IMR-90 (cell line): ENCODE measurements around the gene MKNK2. TPM values are rescaled to one million over a fixed set of nuclear protein-coding genes. Genes with fewer than 3 reads are reported as not detected.

Experiments
- ATAC-seq: fragments of 200-7000 bp; cut with Tn5 transposase; 2 replicates; pipeline ENCODE4 v1.9.1; 2020; ENCODE audit warnings: low read depth, mild to moderate bottlenecking, moderate library complexity
- BruUV-seq: library from RNA; stranded (reverse); fragments of 400-500 nt; replicated peaks from 2 replicates; lab custom pipeline; 2021; lab: Mats Ljungman, UMichigan
- CTCF ChIA-PET: fragments of 300-600 bp; formaldehyde crosslinking; extraction: SDS; loops from one replicate; lab custom pipeline; 2021; ENCODE audit warnings: antibody characterized with exemption; lab: Yijun Ruan, JAX
- POLR2A ChIA-PET: fragments of 300-600 bp; sonication (Branson Sonifier 250); formaldehyde crosslinking; loops from one replicate; lab custom pipeline; 2022; ENCODE audit warnings: antibody characterized with exemption; ENCODE audit not compliant: unreplicated experiment; lab: Charles Lee
- DNase-seq: peaks from one replicate; pipeline ENCODE4 v3.0.0; 2013
- H2AFZ ChIP-seq: replicated peaks from 2 replicates; pipeline ENCODE3; 2013; ENCODE audit warnings: low read length, mild to moderate bottlenecking; ENCODE audit not compliant: poor library complexity
- H2AK5ac ChIP-seq: 2 replicates; pipeline ENCODE4 v1.6.1; 2013; ENCODE audit warnings: low read depth, low read length, inconsistent platforms
- H2AK9ac ChIP-seq: replicated peaks from 2 replicates; pipeline ENCODE3; 2013; ENCODE audit warnings: mild to moderate bottlenecking, low read depth, low read length, moderate library complexity; ENCODE audit not compliant: poor library complexity
- H2BK120ac ChIP-seq: 2 replicates; pipeline ENCODE4 v1.6.1; 2013; ENCODE audit warnings: low read depth, low read length, inconsistent platforms
- H2BK15ac ChIP-seq: 3 replicates; pipeline ENCODE4 v1.6.1; 2013; ENCODE audit warnings: low read depth, low read length, inconsistent platforms
- H2BK20ac ChIP-seq: 2 replicates; pipeline ENCODE4 v1.6.1; 2013; ENCODE audit warnings: low read depth, mild to moderate bottlenecking, inconsistent platforms, low read length, moderate library complexity
- H2BK5ac ChIP-seq: 2 replicates; pipeline ENCODE4 v1.6.1; 2013; ENCODE audit warnings: mild to moderate bottlenecking, low read depth, low read length, inconsistent platforms; ENCODE audit not compliant: poor library complexity, severe bottlenecking
- H3K14ac ChIP-seq: replicated peaks from 2 replicates; pipeline ENCODE4 v1.6.1; 2013; ENCODE audit warnings: low read depth, low read length, inconsistent platforms
- H3K18ac ChIP-seq: 2 replicates; pipeline ENCODE4 v1.6.1; 2013; ENCODE audit warnings: low read depth, low read length, control low read depth
- H3K23ac ChIP-seq: 2 replicates; pipeline ENCODE4 v1.6.1; 2013; ENCODE audit warnings: low read depth, low read length, inconsistent platforms
- H3K27ac ChIP-seq: 2 replicates; pipeline ENCODE4 v1.5.1; 2013; ENCODE audit warnings: mild to moderate bottlenecking, control low read depth, low read length; ENCODE audit not compliant: insufficient read depth
- H3K27me3 ChIP-seq: 2 replicates; pipeline ENCODE4 v1.6.1; 2013; ENCODE audit warnings: low read length; ENCODE audit not compliant: control insufficient read depth, insufficient read depth
- H3K36me3 ChIP-seq: 2 replicates; pipeline ENCODE4 v1.6.1; 2013; ENCODE audit warnings: low read length, mixed read lengths; ENCODE audit not compliant: control insufficient read depth, insufficient read depth
- H3K4ac ChIP-seq: 2 replicates; pipeline ENCODE4 v1.6.1; 2013; ENCODE audit warnings: low read depth, low read length, inconsistent platforms
- H3K4me1 ChIP-seq: 2 replicates; pipeline ENCODE4 v1.6.1; 2013; ENCODE audit warnings: low read length, mixed read lengths; ENCODE audit not compliant: control insufficient read depth, insufficient read depth
- H3K4me2 ChIP-seq: 2 replicates; pipeline ENCODE4 v1.6.1; 2013; ENCODE audit warnings: low read depth, mild to moderate bottlenecking, control low read depth, low read length, moderate library complexity
- H3K4me3 ChIP-seq: 2 replicates; pipeline ENCODE4 v1.5.1; 2013; ENCODE audit warnings: low read depth, mild to moderate bottlenecking, control low read depth, low read length, moderate library complexity; ENCODE audit not compliant: insufficient read depth
- H3K56ac ChIP-seq: 2 replicates; pipeline ENCODE4 v1.6.1; 2013; ENCODE audit warnings: low read length, inconsistent platforms; ENCODE audit not compliant: insufficient read depth; ENCODE audit errors: extremely low read depth
- H3K79me1 ChIP-seq, 2 experiments: 2 replicates each; pipeline ENCODE4 v1.6.1; 2013; ENCODE audit warnings: low read length in 2 of 2, inconsistent platforms in 1 of 2, low read depth in 1 of 2
- H3K9ac ChIP-seq: 2 replicates; pipeline ENCODE4 v1.6.1; 2013; ENCODE audit warnings: low read depth, low read length, control low read depth
- H3K9me1 ChIP-seq: 2 replicates; pipeline ENCODE4 v1.6.1; 2013; ENCODE audit warnings: low read length, inconsistent platforms; ENCODE audit not compliant: insufficient read depth
- H3K9me3 ChIP-seq: 2 replicates; pipeline ENCODE4 v1.6.1; 2013; ENCODE audit warnings: low read length; ENCODE audit not compliant: control insufficient read depth, insufficient read depth
- H4K20me1 ChIP-seq: 2 replicates; pipeline ENCODE4 v1.6.1; 2013; ENCODE audit warnings: low read length, inconsistent platforms; ENCODE audit not compliant: insufficient read depth
- H4K5ac ChIP-seq: 2 replicates; pipeline ENCODE4 v1.6.1; 2013; ENCODE audit warnings: mild to moderate bottlenecking, low read depth, low read length, control low read depth
- H4K8ac ChIP-seq, 2 experiments: 2 replicates each; pipeline ENCODE4 v1.6.1; 2013; ENCODE audit warnings: low read depth in 2 of 2, low read length in 2 of 2, control low read depth in 1 of 2, inconsistent platforms in 1 of 2
- H4K91ac ChIP-seq: 2 replicates; pipeline ENCODE4 v1.6.1; 2013; ENCODE audit warnings: low read depth, low read length, inconsistent platforms; ENCODE audit not compliant: insufficient read depth
- BHLHE40 ChIP-seq: fragments of 150-350 bp; IDR thresholded peaks from 2 replicates; pipeline ENCODE4 v1.6.1; 2016; ENCODE audit warnings: mild to moderate bottlenecking, low read depth, low read length
- CEBPB ChIP-seq: IDR thresholded peaks from 2 replicates; pipeline ENCODE4 v1.6.1; 2012; ENCODE audit warnings: low read depth, low read length, improper control_type of control experiment
- CHD1 ChIP-seq: IDR thresholded peaks from 2 replicates; pipeline ENCODE4 v1.6.1; 2012; ENCODE audit warnings: low read depth, low read length, improper control_type of control experiment
- FOS ChIP-seq: fragments of 150-350 bp; IDR thresholded peaks from 2 replicates; pipeline ENCODE4 v1.6.1; 2016; ENCODE audit warnings: low read depth, low read length
- MAFK ChIP-seq: IDR thresholded peaks from 2 replicates; pipeline ENCODE4 v1.6.1; 2012; ENCODE audit warnings: low read depth, low read length, improper control_type of control experiment
- MAZ ChIP-seq: IDR thresholded peaks from 2 replicates; pipeline ENCODE4 v1.6.1; 2012; ENCODE audit warnings: low read depth, mild to moderate bottlenecking, low read length, improper control_type of control experiment, moderate library complexity, borderline replicate concordance
- MXI1 ChIP-seq: IDR thresholded peaks from 2 replicates; pipeline ENCODE4 v1.6.1; 2012; ENCODE audit warnings: low read depth, mild to moderate bottlenecking, low read length, moderate library complexity, borderline replicate concordance
- NFE2L2 ChIP-seq: fragments of 150-350 bp; IDR thresholded peaks from 2 replicates; pipeline ENCODE4 v1.6.1; 2016; ENCODE audit warnings: low read depth, mild to moderate bottlenecking, low read length
- RAD21 ChIP-seq: IDR thresholded peaks from 2 replicates; pipeline ENCODE4 v1.6.1; 2012; ENCODE audit warnings: low read length, improper control_type of control experiment
- RCOR1 ChIP-seq: IDR thresholded peaks from 2 replicates; pipeline ENCODE4 v1.6.1; 2012; ENCODE audit warnings: mild to moderate bottlenecking, low read length, improper control_type of control experiment; ENCODE audit not compliant: insufficient replicate concordance
- SMC3 ChIP-seq: fragments of 150-350 bp; IDR thresholded peaks from 2 replicates; pipeline ENCODE4 v1.6.1; 2016; ENCODE audit warnings: low read depth, mild to moderate bottlenecking, antibody characterized with exemption, low read length, moderate library complexity
- WGBS, 2 experiments: methylation state at CpG; one replicate each; pipeline versions ENCODE4 v1.1.5 to v1.1.7; 2013; ENCODE audit warnings: missing lambda C conversion rate in 2 of 2; ENCODE audit not compliant: insufficient read length in 1 of 2; ENCODE audit errors: extremely low coverage in 2 of 2; 5-methylcytosine and 5-hydroxymethylcytosine counted together
- dilution Hi-C: fragments of 300-500 bp; cut with HindIII; formaldehyde crosslinking; loops from one replicate; pipeline ENCODE4 v1.14.3; 2018; ENCODE audit warnings: low sequenced_read_pairs; ENCODE audit not compliant: unreplicated experiment
- in situ Hi-C: fragments of 300-500 bp; cut with MboI; formaldehyde crosslinking; loops from 3 replicates; pipeline ENCODE4 v1.14.3; 2019; ENCODE audit warnings: low sequenced_read_pairs, inconsistent platforms, mixed read lengths
- intact Hi-C: fragments of 100-400 bp; cut with micrococcal nuclease; formaldehyde crosslinking; loops from 2 replicates; pipeline ENCODE4 v1.10.0; 2022
- polyA plus RNA-seq, 3 experiments: library from polyadenylated mRNA; depleted of rRNA; stranded (reverse); fragments of >200 nt; gene quantifications; 2 replicates each; pipeline ENCODE4 v1.2.3, GENCODE V29; 2012; ENCODE audit warnings: low replicate concordance in 1 of 3
- total RNA-seq: library from RNA; depleted of rRNA; stranded (reverse); fragments of >200 nt; gene quantifications from 2 replicates; pipeline ENCODE4 v1.2.3, GENCODE V29; 2012
- TF ChIP-seq, protein P1 (sequence below): fragments of 150-350 bp; IDR thresholded peaks from 2 replicates; pipeline ENCODE4 v1.6.1; 2017; ENCODE audit warnings: mild to moderate bottlenecking, antibody characterized with exemption, low read length, low read depth

Gene MKNK2
- total and polyA plus RNA-seq, 2 of the 4 experiments (the other 2 are of a cell fraction): 21.9 to 31.8 TPM

DNA sequence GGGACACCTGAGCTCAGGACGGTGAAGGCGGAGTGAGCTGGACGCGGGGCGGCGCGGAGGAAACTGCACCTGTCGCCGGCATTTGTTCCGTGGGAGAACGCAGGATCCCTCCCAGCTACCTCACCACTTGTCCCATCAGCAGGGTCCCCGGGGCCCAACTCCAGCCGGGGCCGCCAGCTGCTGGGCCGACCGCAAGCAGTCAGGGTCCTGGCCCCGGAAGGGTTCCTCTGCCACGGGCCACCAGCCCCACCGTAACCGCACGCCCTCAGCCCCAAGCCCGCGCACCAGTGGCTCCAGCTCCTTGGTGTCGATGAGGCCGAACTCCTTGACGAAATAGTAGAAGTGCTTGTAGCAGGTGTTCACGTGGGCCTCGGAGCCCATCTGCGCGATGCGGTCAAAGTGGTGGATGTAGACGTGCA is 25.5 kb upstream of the MKNK2 start:
- Histone ChIP-seq H3K4ac (no peak overlapping the region), H3K9me1 (no peaks in the 10 kb centered on the region), H2AK5ac (no peak overlapping the region), H3K18ac (no peak overlapping the region), H3K9ac (no peak overlapping the region), H4K5ac (no peak overlapping the region), H3K14ac (no peak overlapping the region), H3K9me3 (no peaks in the 10 kb centered on the region), H2BK120ac (no peak overlapping the region), H3K27ac (no peak overlapping the region), H3K79me1 (peaks cover 8 to 15% of the 10 kb centered on the region in 2 experiments; a peak in 3 of 4 replicates), H3K27me3 (no peaks in the 10 kb centered on the region), H4K91ac (no peak overlapping the region), H3K4me2 (no peak overlapping the region), H3K23ac (no peak overlapping the region), H2AK9ac (no peak overlapping the region), H4K20me1 (no peaks in the 10 kb centered on the region), H4K8ac (no peak overlapping the region), H3K56ac (no peak overlapping the region), H3K4me3 (no peak overlapping the region), H2BK15ac (no peak overlapping the region), H3K4me1 (no peaks in the 10 kb centered on the region), H2BK20ac (no peak overlapping the region), H3K36me3 (peaks cover 67% of the 10 kb centered on the region), H2BK5ac (no peak overlapping the region), H2AFZ (no peak overlapping the region)
- in situ Hi-C loops: no loop called here
- 95% methylated on average over 29 of the region's 32 CpGs; no CpG with 5 or more reads in 1 of the 2 experiments for WGBS, 2 experiments
- BruUV-seq: no TSS peak
- CTCF ChIA-PET: no interaction called here
- DNase-seq: no peak
- TF ChIP-seq RAD21 (no peak), FOS (no peak), MAFK (no peak), SMC3 (no peak), MAZ (no peak), BHLHE40 (no peak), CHD1 (no peak), RCOR1 (no peak), CEBPB (no peak), NFE2L2 (no peak), MXI1 (no peak)
- TF ChIP-seq, protein P1, sequence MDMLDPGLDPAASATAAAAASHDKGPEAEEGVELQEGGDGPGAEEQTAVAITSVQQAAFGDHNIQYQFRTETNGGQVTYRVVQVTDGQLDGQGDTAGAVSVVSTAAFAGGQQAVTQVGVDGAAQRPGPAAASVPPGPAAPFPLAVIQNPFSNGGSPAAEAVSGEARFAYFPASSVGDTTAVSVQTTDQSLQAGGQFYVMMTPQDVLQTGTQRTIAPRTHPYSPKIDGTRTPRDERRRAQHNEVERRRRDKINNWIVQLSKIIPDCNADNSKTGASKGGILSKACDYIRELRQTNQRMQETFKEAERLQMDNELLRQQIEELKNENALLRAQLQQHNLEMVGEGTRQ: no peak
- intact Hi-C loops: no loop called here
- dilution Hi-C loops: no loop called here
- POLR2A ChIA-PET: no interaction called here
- ATAC-seq: no peak
